WI38 (cell line): Measurements from ENCODE around the gene FTH1.
"Not testable (repeated sequence)": the region's sequence is repeated elsewhere in the genome, so short reads cannot be mapped to it uniquely, and the experiment has no call there.

Experiments used
- H3K4me3 ChIP-seq: 2 replicates; pipeline ENCODE4 v1.5.1; 2011; ENCODE audit warnings: low read depth, mild to moderate bottlenecking, control low read depth, low read length
- TF ChIP-seq, protein P1 (sequence below): IDR thresholded peaks from 2 replicates; pipeline ENCODE4 v1.5.1; 2012; ENCODE audit warnings: low read depth, mild to moderate bottlenecking, control low read depth, low read length

The FTH1 gene

DNA sequence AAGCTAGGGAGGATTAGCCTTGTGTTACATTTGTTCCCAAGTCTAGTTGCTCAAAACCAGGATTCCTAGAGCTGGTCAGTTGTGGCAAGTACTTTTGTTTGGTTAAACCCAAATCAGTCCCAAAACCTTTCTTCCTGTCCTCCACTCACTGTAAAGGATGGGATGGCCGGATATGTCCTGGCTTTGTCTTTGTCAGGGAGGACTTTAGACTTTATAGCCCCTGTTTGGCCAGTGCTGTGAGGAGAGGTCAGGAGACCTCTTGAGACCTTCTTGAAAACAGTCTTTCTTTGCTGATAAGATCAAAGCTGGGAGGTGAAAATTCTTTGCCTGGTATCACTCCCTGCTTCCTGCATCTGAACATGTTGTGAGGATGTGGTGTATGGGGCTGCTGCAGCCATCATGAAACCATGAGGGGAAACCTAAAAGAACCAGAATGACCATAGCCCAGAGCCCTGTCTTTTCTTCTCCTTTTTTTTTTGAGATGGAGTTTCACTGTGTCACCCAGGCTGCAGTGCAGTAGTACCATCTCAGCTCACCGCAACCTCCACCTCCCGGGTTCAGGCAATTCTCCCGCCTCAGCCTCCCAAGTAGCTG lies 43.6 kb upstream of the FTH1 start:
- no peak overlapping the region for H3K4me3 ChIP-seq
- TF ChIP-seq, protein P1, sequence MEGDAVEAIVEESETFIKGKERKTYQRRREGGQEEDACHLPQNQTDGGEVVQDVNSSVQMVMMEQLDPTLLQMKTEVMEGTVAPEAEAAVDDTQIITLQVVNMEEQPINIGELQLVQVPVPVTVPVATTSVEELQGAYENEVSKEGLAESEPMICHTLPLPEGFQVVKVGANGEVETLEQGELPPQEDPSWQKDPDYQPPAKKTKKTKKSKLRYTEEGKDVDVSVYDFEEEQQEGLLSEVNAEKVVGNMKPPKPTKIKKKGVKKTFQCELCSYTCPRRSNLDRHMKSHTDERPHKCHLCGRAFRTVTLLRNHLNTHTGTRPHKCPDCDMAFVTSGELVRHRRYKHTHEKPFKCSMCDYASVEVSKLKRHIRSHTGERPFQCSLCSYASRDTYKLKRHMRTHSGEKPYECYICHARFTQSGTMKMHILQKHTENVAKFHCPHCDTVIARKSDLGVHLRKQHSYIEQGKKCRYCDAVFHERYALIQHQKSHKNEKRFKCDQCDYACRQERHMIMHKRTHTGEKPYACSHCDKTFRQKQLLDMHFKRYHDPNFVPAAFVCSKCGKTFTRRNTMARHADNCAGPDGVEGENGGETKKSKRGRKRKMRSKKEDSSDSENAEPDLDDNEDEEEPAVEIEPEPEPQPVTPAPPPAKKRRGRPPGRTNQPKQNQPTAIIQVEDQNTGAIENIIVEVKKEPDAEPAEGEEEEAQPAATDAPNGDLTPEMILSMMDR = no peak

GRCh38 chr11:62008193-62008592 lies 40.8 kb upstream of the FTH1 start:
- TF ChIP-seq, protein P1 = no peak
- no peak overlapping the region for H3K4me3 ChIP-seq

DNA sequence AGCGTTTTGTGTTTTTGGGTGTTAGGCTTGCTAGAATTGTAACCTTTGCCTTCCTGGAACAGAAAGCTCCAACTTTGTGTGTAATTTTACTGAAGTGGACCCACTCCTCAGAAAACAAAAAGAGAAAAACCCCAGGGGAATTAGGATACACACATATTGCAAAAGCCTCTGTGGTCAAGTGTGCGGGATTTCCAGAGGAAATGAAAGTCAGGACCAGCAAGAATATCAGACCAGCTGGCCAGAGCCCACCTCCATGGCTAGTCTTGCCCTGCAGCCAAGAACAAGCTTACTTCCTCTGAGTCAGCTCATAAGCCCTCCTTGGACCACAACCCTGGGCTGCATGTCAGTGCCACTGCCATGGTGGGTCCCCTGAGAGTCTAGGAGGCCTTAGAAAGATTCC lies 37.0 kb upstream of the FTH1 start:
- no peak overlapping the region for H3K4me3 ChIP-seq
- TF ChIP-seq, protein P1 = no peak

DNA sequence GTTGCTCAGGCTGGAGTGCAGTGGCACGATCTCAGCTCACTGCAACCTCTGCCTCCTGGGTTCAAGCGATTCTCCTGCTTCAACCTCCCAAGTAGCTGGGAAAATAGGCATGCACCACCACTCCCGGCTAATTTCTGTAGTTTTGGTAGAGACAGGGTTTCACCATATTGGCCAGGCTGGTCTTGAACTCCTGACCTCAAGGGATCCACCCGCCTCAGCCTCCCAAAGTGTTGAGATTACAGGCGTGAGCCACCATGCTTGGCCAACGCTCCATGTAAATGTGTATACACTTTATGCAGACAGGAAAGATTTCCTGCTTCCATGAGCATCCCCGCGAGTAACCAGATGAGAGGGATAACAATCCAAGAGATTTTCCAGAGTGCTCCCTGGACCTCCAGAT lies 34.8 kb upstream of the FTH1 start:
- H3K4me3 ChIP-seq = not testable (repeated sequence)

DNA sequence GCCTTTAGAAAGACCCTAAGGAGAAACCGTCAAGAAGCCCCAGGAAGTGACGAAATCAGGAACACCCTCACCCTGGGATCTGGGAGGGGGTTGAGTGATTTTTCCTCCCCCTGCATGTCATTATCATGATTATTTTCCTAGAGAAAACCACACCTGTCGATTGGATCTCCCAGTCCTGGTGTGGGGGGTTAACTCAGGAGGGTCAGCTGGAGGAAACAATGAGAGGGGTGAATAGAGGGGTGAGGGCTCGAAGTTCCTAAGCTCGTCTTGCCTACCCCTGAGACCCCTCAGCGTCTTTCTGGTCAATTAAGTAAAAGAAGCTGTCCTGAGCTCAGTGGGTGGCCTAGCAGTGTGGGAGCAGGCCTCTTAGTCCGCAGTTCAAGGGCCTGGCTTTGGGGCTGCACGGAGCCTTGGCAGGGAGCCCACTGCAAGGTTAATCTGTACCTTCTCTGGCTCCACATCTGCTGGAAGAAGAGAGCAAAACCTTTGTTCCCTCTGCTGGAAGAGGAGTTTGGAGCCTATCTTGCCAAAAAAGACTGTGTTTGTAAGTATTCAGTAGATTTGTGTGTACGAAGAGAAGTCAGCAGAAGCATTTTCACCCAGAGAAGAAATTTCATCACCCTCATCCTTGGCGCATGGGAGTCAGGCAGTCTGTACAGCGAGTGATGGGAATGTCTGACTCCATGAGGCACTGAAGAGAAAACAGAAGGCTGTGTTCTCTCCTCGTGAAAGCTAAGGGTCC lies 34.2 kb upstream of the FTH1 start:
- H3K4me3 ChIP-seq = no peak overlapping the region
- TF ChIP-seq, protein P1 = no peak

- TF ChIP-seq, protein P1 = no peak
- H3K4me3 ChIP-seq = no peak overlapping the region
These were observed 33.4 kb upstream of the FTH1 start for GRCh38 chr11:62000539-62001446.

- no peak overlapping the region for H3K4me3 ChIP-seq
- TF ChIP-seq, protein P1 = no peak
These were observed 31.9 kb upstream of the FTH1 start for GRCh38 chr11:61999141-61999975.
